Panc1 (cell line): ENCODE data around the gene EP400.

Experiments
- POLR2AphosphoS5 ChIP-seq: IDR thresholded peaks from 2 replicates; pipeline ENCODE4 v1.6.1; 2012; ENCODE audit warnings: mild to moderate bottlenecking, low read depth, low read length, moderate library complexity
- TCF7L2 ChIP-seq: IDR thresholded peaks from 2 replicates; pipeline ENCODE4 v1.6.1; 2011; ENCODE audit warnings: mild to moderate bottlenecking, low read depth, low read length, inconsistent platforms
- TF ChIP-seq, protein P1 (sequence below): fragments of 450-650 bp; IDR thresholded peaks from 2 replicates; pipeline ENCODE4 v1.5.1; 2017; ENCODE audit warnings: mild to moderate bottlenecking
- TF ChIP-seq, protein P2 (sequence below), 2 experiments: IDR thresholded peaks; 2 replicates each; pipeline ENCODE4 v1.6.1; 2011 to 2012; ENCODE audit warnings: low read depth in 2 of 2, control low read depth in 1 of 2, low read length in 1 of 2, mild to moderate bottlenecking in 1 of 2, moderate library complexity in 1 of 2; ENCODE audit not compliant: insufficient read depth in 1 of 2

DNA sequence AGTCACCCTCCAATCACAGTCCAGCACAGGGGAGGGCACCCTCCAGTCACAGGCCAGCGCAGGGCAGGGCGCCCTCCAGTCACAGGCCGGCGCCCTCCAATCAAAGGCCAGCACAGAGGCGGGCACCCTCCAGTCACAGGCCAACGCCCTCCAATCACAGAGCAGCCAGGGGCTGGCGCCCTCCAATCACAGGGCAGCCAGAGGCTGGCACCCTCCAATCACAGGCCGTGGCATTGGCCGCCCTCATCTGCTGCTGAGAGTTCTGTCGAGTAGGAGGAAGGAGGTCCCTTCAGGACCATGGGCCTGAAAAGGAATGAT lies 167.8 kb downstream of the EP400 start:
- TF ChIP-seq POLR2AphosphoS5, result no peak
- TF ChIP-seq, protein P1, sequence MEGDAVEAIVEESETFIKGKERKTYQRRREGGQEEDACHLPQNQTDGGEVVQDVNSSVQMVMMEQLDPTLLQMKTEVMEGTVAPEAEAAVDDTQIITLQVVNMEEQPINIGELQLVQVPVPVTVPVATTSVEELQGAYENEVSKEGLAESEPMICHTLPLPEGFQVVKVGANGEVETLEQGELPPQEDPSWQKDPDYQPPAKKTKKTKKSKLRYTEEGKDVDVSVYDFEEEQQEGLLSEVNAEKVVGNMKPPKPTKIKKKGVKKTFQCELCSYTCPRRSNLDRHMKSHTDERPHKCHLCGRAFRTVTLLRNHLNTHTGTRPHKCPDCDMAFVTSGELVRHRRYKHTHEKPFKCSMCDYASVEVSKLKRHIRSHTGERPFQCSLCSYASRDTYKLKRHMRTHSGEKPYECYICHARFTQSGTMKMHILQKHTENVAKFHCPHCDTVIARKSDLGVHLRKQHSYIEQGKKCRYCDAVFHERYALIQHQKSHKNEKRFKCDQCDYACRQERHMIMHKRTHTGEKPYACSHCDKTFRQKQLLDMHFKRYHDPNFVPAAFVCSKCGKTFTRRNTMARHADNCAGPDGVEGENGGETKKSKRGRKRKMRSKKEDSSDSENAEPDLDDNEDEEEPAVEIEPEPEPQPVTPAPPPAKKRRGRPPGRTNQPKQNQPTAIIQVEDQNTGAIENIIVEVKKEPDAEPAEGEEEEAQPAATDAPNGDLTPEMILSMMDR, result no peak
- TF ChIP-seq, protein P2, sequence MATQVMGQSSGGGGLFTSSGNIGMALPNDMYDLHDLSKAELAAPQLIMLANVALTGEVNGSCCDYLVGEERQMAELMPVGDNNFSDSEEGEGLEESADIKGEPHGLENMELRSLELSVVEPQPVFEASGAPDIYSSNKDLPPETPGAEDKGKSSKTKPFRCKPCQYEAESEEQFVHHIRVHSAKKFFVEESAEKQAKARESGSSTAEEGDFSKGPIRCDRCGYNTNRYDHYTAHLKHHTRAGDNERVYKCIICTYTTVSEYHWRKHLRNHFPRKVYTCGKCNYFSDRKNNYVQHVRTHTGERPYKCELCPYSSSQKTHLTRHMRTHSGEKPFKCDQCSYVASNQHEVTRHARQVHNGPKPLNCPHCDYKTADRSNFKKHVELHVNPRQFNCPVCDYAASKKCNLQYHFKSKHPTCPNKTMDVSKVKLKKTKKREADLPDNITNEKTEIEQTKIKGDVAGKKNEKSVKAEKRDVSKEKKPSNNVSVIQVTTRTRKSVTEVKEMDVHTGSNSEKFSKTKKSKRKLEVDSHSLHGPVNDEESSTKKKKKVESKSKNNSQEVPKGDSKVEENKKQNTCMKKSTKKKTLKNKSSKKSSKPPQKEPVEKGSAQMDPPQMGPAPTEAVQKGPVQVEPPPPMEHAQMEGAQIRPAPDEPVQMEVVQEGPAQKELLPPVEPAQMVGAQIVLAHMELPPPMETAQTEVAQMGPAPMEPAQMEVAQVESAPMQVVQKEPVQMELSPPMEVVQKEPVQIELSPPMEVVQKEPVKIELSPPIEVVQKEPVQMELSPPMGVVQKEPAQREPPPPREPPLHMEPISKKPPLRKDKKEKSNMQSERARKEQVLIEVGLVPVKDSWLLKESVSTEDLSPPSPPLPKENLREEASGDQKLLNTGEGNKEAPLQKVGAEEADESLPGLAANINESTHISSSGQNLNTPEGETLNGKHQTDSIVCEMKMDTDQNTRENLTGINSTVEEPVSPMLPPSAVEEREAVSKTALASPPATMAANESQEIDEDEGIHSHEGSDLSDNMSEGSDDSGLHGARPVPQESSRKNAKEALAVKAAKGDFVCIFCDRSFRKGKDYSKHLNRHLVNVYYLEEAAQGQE (IDR thresholded peaks at IDR 0.05; ENCODE audit: insufficient read depth in 1 of 2, low read depth in 2 of 2, low read length in 1 of 2), result no peak
- TF ChIP-seq TCF7L2, result no peak
